Activated T-helper 1 cell treated with anti-CD3 and anti-CD28 coated beads, Interleukin-12 subunit alpha, Interleukin-12 subunit beta, Interleukin-2, Interleukin-4 antibody, amounts not matched to agents 30 ng/mL and 10 ng/mL and 1 ng/mL, durations not matched to agents 14 hours and 24 hours and 36 hours (primary cell): ENCODE results near the gene EPHB1. TPM values are rescaled to one million over a fixed set of nuclear protein-coding genes. Genes with fewer than 3 reads are reported as not detected.
"Not testable (repeated sequence)": the region's sequence is repeated elsewhere in the genome, so short reads cannot be mapped to it uniquely, and the experiment has no call there.

Source experiments
- DNase-seq: peaks from one replicate; pipeline ENCODE4 v3.0.0; 2021; ENCODE audit warnings: low spot score
- H3K27ac Mint-ChIP-seq: one replicate; pipeline ENCODE4 v1.8.0; 2021; ENCODE audit warnings: mild to moderate bottlenecking, mixed read lengths
- H3K27me3 Mint-ChIP-seq: one replicate; pipeline ENCODE4 v1.8.0; 2022; ENCODE audit warnings: mild to moderate bottlenecking, moderate library complexity, mixed read lengths; ENCODE audit not compliant: insufficient read depth
- H3K36me3 Mint-ChIP-seq: one replicate; pipeline ENCODE4 v1.8.0; 2021; ENCODE audit warnings: low read depth, mixed read lengths
- H3K4me1 Mint-ChIP-seq: one replicate; pipeline ENCODE4 v1.8.0; 2021; ENCODE audit warnings: low read depth, mixed read lengths
- H3K4me3 Mint-ChIP-seq: one replicate; pipeline ENCODE4 v1.8.0; 2021; ENCODE audit warnings: mild to moderate bottlenecking, moderate library complexity, mixed read lengths
- H3K9me3 Mint-ChIP-seq: one replicate; pipeline ENCODE4 v1.8.0; 2021; ENCODE audit warnings: mixed read lengths
- intact Hi-C: fragments of 100-400 bp; cut with micrococcal nuclease; formaldehyde crosslinking; loops from one replicate; pipeline ENCODE4 v1.15.1; 2024
- total RNA-seq: library from RNA; stranded (reverse); gene quantifications from 2 replicates; pipeline ENCODE4 v1.2.3, GENCODE V29; 2022

Gene EPHB1
- total RNA-seq, 1 donor from 2014 or later = 5.2 TPM

DNA sequence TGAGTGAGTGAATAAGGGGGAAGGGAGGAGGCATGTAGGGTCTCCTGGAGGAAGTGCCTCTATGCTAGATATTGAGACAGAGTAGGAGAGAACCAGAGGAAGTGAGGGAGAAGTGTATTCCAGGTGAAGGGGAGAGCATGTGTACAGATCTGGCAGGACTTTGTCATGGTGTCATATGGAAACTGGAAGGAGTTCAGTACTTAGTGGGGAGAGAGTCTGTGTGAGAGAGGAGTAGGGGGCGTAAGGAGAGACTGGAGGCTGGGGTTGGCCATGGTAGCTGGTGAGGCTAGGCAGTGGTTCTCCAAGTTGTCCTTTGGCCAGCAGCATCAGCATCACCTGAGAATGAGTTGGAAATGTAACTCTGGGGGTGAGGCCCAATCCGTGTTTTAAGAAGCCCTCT is 29.6 kb upstream of the EPHB1 start:
- Mint-ChIP-seq H3K4me1 (no peaks in the 10 kb centered on the region), H3K9me3 (no peaks in the 10 kb centered on the region), H3K36me3 (no peaks in the 10 kb centered on the region), H3K27me3 (peaks cover 19% of the 10 kb centered on the region), H3K27ac (no peak overlapping the region), H3K4me3 (no peak overlapping the region)
- intact Hi-C loops = no loop called here
- DNase-seq = no peak

DNA sequence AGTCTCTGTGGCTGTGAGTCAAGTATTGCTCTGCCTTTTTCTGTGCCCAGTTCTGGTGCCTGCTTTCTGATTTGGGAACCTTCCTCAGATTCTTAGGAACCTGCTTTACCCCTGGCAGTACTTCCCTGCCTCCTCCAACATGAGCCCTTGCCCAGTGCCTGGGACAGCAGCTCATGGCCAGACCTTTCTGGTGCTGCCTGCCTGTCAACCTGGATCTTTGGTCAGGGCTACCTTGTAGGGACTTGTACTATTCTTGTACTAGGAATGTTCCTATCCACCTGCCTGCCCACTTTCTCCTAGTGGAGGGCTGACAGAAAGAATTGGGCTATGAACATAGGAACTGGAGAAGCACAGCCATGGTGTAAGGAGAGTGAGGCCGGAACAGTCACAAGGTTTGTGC is 28.8 kb upstream of the EPHB1 start:
- intact Hi-C loops = no loop called here
- Mint-ChIP-seq H3K36me3 (no peaks in the 10 kb centered on the region), H3K27ac (no peak overlapping the region), H3K4me1 (no peaks in the 10 kb centered on the region), H3K27me3 (peaks cover 24% of the 10 kb centered on the region), H3K4me3 (no peak overlapping the region), H3K9me3 (no peaks in the 10 kb centered on the region)
- DNase-seq = no peak

DNA sequence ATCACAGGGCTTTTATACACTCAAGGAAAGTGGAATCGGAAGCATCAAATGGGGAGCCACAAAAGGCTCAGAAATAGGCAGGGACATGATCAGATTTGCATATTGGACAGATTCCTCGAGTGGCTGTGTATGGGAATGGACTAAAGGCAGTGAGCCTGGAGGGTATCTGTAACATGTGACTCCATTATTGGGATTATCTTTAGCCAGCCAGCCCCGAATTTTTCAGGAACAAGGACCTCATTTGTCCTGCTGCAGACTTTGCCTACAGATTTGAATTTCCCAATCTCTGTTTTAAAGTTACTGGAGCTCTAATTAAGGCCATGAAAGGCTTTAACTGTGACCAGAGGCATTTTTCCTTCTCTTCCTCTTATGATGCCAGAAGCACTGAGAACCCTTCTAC is 26.9 kb upstream of the EPHB1 start:
- intact Hi-C loops = no loop called here
- H3K9me3 Mint-ChIP-seq = no peaks in the 10 kb centered on the region
- no peak for DNase-seq
- peaks cover 27% of the 10 kb centered on the region for H3K27me3 Mint-ChIP-seq
- H3K27ac Mint-ChIP-seq = no peak overlapping the region
- H3K36me3 Mint-ChIP-seq = no peaks in the 10 kb centered on the region
- H3K4me3 Mint-ChIP-seq = no peak overlapping the region
- H3K4me1 Mint-ChIP-seq = no peaks in the 10 kb centered on the region

DNA sequence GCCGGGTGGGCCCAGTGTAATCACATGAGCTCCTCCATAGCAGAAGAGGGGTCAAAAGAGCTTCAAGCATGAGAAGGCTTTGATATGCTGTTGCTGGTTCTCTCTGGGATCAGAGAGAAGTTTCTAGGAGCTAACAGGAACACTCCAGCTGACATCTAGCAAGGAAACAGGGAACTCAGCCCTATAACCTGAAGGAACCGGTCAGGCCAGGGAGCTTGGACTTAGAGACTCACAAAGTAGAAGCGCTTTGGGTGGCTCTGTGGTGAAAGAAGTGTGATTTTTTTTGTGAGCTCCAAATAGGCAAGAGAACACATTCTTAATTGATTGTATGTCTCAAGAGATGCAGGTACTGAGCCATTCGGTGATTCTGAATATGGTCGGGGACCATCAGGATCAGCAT is 26.2 kb upstream of the EPHB1 start:
- H3K9me3 Mint-ChIP-seq = no peaks in the 10 kb centered on the region
- DNase-seq = no peak
- intact Hi-C loops = no loop called here

DNA sequence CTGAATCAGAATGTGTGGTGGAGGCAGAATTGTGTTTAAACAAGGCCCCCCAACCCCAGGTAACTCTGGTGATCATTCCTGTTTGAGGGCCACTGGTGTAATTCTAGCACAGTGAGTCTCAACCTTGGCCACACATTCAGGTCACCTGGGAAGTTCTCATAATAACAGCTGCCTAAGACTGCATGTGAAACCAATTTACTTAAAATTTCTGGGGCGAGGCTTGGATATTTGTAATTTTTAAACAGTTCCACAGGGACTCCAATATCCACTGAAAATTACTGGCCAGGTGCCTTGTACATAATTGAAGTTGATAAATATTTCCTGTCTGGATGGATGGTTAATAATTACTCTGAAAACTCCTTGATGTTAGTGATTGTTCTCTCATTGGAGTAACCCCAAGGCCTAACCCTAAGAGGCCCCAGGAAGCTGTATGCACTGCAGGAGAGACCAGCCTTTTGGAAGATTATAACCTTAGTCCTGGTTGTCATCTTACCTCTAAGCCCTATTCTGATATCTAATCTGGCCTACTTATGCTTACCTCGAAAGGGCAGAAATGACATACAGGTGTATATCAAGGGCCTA is 25.7 kb upstream of the EPHB1 start:
- no peaks in the 10 kb centered on the region for H3K4me1 Mint-ChIP-seq
- no peak overlapping the region for H3K27ac Mint-ChIP-seq
- intact Hi-C loops = no loop called here
- H3K4me3 Mint-ChIP-seq = no peak overlapping the region
- H3K27me3 Mint-ChIP-seq = peaks cover 27% of the 10 kb centered on the region
- DNase-seq = no peak
- H3K9me3 Mint-ChIP-seq = no peaks in the 10 kb centered on the region
- H3K36me3 Mint-ChIP-seq = no peaks in the 10 kb centered on the region

More for the DNA sequence above, 26.2 kb upstream of the EPHB1 start:
- H3K4me1 Mint-ChIP-seq = no peaks in the 10 kb centered on the region
- no peak overlapping the region for H3K4me3 Mint-ChIP-seq
- H3K27me3 Mint-ChIP-seq = peaks cover 27% of the 10 kb centered on the region
- no peaks in the 10 kb centered on the region for H3K36me3 Mint-ChIP-seq
- no peak overlapping the region for H3K27ac Mint-ChIP-seq

- no peak for DNase-seq
- Mint-ChIP-seq H3K9me3 (no peaks in the 10 kb centered on the region), H3K27me3 (peaks cover 13% of the 10 kb centered on the region), H3K4me1 (peaks cover 14% of the 10 kb centered on the region), H3K36me3 (no peaks in the 10 kb centered on the region), H3K27ac (no peak overlapping the region), H3K4me3 (no peak overlapping the region)
- intact Hi-C loops = no loop called here
Observed at GRCh38 chr3:134772011-134772410, 23.0 kb upstream of the EPHB1 start.

DNA sequence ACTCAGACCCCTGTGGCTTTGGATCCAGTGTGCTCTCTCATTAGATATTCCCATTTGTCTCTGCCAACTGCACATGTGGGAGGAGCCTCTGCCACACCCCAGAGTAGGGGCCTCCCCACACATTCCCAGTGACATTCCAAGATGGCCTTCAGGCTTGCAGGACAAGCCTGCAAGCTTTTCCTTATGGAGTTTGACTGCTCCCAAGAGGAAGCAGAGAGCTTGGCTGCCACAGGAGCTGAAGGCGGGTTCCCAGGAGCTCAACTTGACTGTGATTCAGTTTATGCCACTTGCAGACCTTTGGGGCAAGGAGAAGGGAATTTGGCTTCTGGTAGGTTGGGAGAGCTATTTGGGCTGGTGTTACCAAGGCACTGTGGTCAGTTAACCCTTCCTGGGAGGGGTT is 22.5 kb upstream of the EPHB1 start:
- no peak overlapping the region for H3K27ac Mint-ChIP-seq
- H3K9me3 Mint-ChIP-seq = no peaks in the 10 kb centered on the region
- intact Hi-C loops = no loop called here
- no peak for DNase-seq
- no peaks in the 10 kb centered on the region for H3K36me3 Mint-ChIP-seq
- H3K4me1 Mint-ChIP-seq = peaks cover 18% of the 10 kb centered on the region
- no peak overlapping the region for H3K4me3 Mint-ChIP-seq
- H3K27me3 Mint-ChIP-seq = peaks cover 13% of the 10 kb centered on the region

DNA sequence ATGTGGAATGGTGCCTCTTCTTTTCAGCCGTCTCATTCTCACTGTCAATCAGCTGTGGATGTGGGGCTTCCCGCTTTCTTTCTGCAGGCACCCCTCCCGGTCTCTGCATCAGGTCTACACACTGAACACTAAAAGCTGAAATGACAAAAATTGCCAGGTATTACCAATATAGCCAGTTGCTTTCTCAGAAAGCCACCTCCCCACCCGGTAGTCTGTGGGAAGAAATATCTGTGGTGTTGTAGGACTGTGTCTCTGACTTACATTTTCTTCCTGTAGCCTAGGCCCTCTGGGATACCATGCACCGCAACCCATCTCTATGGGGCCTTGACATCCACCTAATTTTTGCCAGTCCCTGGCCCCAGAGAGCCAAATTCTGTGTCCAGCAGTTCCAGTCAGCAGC is 19.2 kb upstream of the EPHB1 start:
- Mint-ChIP-seq H3K9me3 (no peaks in the 10 kb centered on the region), H3K4me3 (no peak overlapping the region), H3K27me3 (peaks cover 16% of the 10 kb centered on the region), H3K4me1 (peaks cover 18% of the 10 kb centered on the region), H3K27ac (no peak overlapping the region), H3K36me3 (no peaks in the 10 kb centered on the region)
- DNase-seq = no peak
- intact Hi-C loops = no loop called here

GRCh38 chr3:134776518-134776917 is 18.5 kb upstream of the EPHB1 start:
- peaks cover 12% of the 10 kb centered on the region for H3K27me3 Mint-ChIP-seq
- no peak overlapping the region for H3K4me3 Mint-ChIP-seq
- intact Hi-C loops = no loop called here
- peaks cover 18% of the 10 kb centered on the region for H3K4me1 Mint-ChIP-seq
- no peaks in the 10 kb centered on the region for H3K36me3 Mint-ChIP-seq
- no peaks in the 10 kb centered on the region for H3K9me3 Mint-ChIP-seq
- no peak overlapping the region for H3K27ac Mint-ChIP-seq
- DNase-seq = no peak

- DNase-seq = no peak
- H3K36me3 Mint-ChIP-seq = no peaks in the 10 kb centered on the region
- no peak overlapping the region for H3K4me3 Mint-ChIP-seq
- H3K9me3 Mint-ChIP-seq = no peaks in the 10 kb centered on the region
- no peak overlapping the region for H3K27ac Mint-ChIP-seq
- peaks cover 18% of the 10 kb centered on the region for H3K4me1 Mint-ChIP-seq
- H3K27me3 Mint-ChIP-seq = peaks cover 12% of the 10 kb centered on the region
- intact Hi-C loops = no loop called here
Observed at GRCh38 chr3:134777341-134777740, 17.7 kb upstream of the EPHB1 start.

- intact Hi-C loops, H3K27ac Mint-ChIP-seq, H3K36me3 Mint-ChIP-seq, H3K4me3 Mint-ChIP-seq, H3K4me1 Mint-ChIP-seq, DNase-seq, H3K9me3 Mint-ChIP-seq: not testable (repeated sequence)
- H3K27me3 Mint-ChIP-seq = peaks cover 59% of the 10 kb centered on the region
Observed at GRCh38 chr3:134788283-134788682, 6.8 kb upstream of the EPHB1 start.

- Mint-ChIP-seq H3K36me3 (no peaks in the 10 kb centered on the region), H3K4me3 (no peak overlapping the region), H3K27me3 (peaks cover 62% of the 10 kb centered on the region), H3K4me1 (peaks cover 7% of the 10 kb centered on the region), H3K9me3 (no peaks in the 10 kb centered on the region), H3K27ac (no peak overlapping the region)
- intact Hi-C loops = loop anchor here (10.0 kb wide), 1 partner anchor 185 kb away; no protein-coding TSS in a partner anchor
- no peak for DNase-seq
Observed at GRCh38 chr3:134790065-134790464, 5.0 kb upstream of the EPHB1 start.

- H3K27ac Mint-ChIP-seq = no peak overlapping the region
- no peak overlapping the region for H3K4me3 Mint-ChIP-seq
- H3K9me3 Mint-ChIP-seq = no peaks in the 10 kb centered on the region
- no peaks in the 10 kb centered on the region for H3K36me3 Mint-ChIP-seq
- peaks cover 59% of the 10 kb centered on the region for H3K27me3 Mint-ChIP-seq
- no peak for DNase-seq
- intact Hi-C loops = loop anchor here (10.0 kb wide), 1 partner anchor 183 kb away; no protein-coding TSS in a partner anchor
- H3K4me1 Mint-ChIP-seq = peaks cover 12% of the 10 kb centered on the region
Observed at GRCh38 chr3:134791992-134792391, 3.1 kb upstream of the EPHB1 start.

DNA sequence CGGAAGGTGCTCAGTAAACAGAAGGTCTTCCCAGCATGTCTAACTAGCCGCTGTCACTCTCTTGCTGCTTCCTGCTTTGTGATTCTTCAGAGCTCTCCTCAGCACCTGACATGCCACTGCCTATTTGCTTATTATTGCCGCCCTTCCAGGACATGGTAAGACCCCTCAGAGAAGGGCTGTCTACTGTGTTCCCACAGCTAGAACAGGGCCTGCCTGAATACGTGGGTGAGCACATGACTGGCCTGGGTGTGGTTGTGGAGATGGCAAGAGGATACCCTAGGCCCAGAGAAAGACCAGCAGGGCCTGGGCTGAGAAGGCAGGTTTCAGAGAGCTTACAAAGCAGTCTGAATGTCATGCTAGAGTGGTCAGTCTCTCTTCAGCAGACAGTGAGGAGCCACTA is 2.4 kb upstream of the EPHB1 start:
- Mint-ChIP-seq H3K9me3 (no peaks in the 10 kb centered on the region), H3K4me3 (no peak overlapping the region), H3K36me3 (no peaks in the 10 kb centered on the region), H3K27ac (no peak overlapping the region), H3K27me3 (peaks cover 59% of the 10 kb centered on the region), H3K4me1 (peaks cover 19% of the 10 kb centered on the region)
- intact Hi-C loops = loop anchor here (10.0 kb wide), 1 partner anchor 182 kb away; no protein-coding TSS in a partner anchor
- no peak for DNase-seq
